Measurements from ENCODE around the gene KRT74. TPM values are rescaled to one million over a fixed set of nuclear protein-coding genes. Genes with fewer than 3 reads are reported as not detected.

Gene KRT74
- total RNA-seq, 1 donor from 2014 or later, result not detected

GRCh38 chr12:52580496-52580895 lies 6.9 kb upstream of the KRT74 start:
- intact Hi-C loops (cut with DNase I), result loop anchor here (10.0 kb wide), 1 partner anchor 426 kb away; no protein-coding TSS in a partner anchor
- DNase-seq (no peak), ATAC-seq (ENCODE audit: poor library complexity) (no peak)

- ATAC-seq (ENCODE audit: poor library complexity) (no peak), DNase-seq (no peak)
- intact Hi-C loops (cut with DNase I), result loop anchor here (10.0 kb wide), 1 partner anchor 425 kb away; no protein-coding TSS in a partner anchor
Observed at GRCh38 chr12:52579468-52580465, 6.1 kb upstream of the KRT74 start.

- intact Hi-C loops (cut with DNase I), result no loop called here
- DNase-seq (no peak), ATAC-seq (ENCODE audit: poor library complexity) (no peak)
Observed at GRCh38 chr12:52578469-52578868, 4.8 kb upstream of the KRT74 start.

GRCh38 chr12:52577316-52577715 lies 3.7 kb upstream of the KRT74 start:
- intact Hi-C loops (cut with DNase I), result no loop called here

GRCh38 chr12:52575948-52576347 lies 2.3 kb upstream of the KRT74 start:
- intact Hi-C loops (cut with DNase I), result no loop called here
- ATAC-seq (ENCODE audit: poor library complexity) (no peak), DNase-seq (no peak)

More at GRCh38 chr12:52577316-52577715, 3.7 kb upstream of the KRT74 start:
- ATAC-seq (ENCODE audit: poor library complexity), result no peak
- no peak for DNase-seq

GRCh38 chr12:52575256-52575655 lies 1.6 kb upstream of the KRT74 start:
- no peak for DNase-seq
- intact Hi-C loops (cut with DNase I), result no loop called here
- no peak for ATAC-seq (ENCODE audit: poor library complexity)

GRCh38 chr12:52573306-52573705 lies 337 bp downstream of the KRT74 start:
- no peak for ATAC-seq (ENCODE audit: poor library complexity)
- intact Hi-C loops (cut with DNase I), result no loop called here
- DNase-seq, result no peak

- ATAC-seq (ENCODE audit: poor library complexity), result no peak
- intact Hi-C loops (cut with DNase I), result no loop called here
- DNase-seq, result no peak
Observed at GRCh38 chr12:52570511-52570910, 3.1 kb downstream of the KRT74 start.

GRCh38 chr12:52568111-52568510 lies 5.5 kb downstream of the KRT74 start:
- DNase-seq, result no peak
- ATAC-seq (ENCODE audit: poor library complexity), result no peak
- intact Hi-C loops (cut with DNase I), result no loop called here

GRCh38 chr12:52566847-52567291 lies 6.8 kb downstream of the KRT74 start:
- ATAC-seq (ENCODE audit: poor library complexity) (peak; percentile 96), DNase-seq (peak; percentile 75)
- intact Hi-C loops (cut with DNase I), result no loop called here

GRCh38 chr12:52564582-52564981 lies 9.1 kb downstream of the KRT74 start:
- ATAC-seq (ENCODE audit: poor library complexity) (no peak), DNase-seq (no peak)
- intact Hi-C loops (cut with DNase I), result no loop called here

GRCh38 chr12:52561880-52562449 lies 11.7 kb downstream of the KRT74 start:
- no peak for ATAC-seq (ENCODE audit: poor library complexity)
- DNase-seq, result no peak
- intact Hi-C loops (cut with DNase I), result no loop called here

- ATAC-seq (ENCODE audit: poor library complexity) (no peak), DNase-seq (no peak)
- intact Hi-C loops (cut with DNase I), result no loop called here
Observed at GRCh38 chr12:52559979-52560378, 13.7 kb downstream of the KRT74 start.

GRCh38 chr12:52558781-52559445 lies 14.7 kb downstream of the KRT74 start:
- intact Hi-C loops (cut with DNase I), result no loop called here
- ATAC-seq (ENCODE audit: poor library complexity), result no peak

GRCh38 chr12:52557476-52557875 lies 16.2 kb downstream of the KRT74 start:
- DNase-seq (no peak), ATAC-seq (ENCODE audit: poor library complexity) (no peak)
- intact Hi-C loops (cut with DNase I), result no loop called here

More at GRCh38 chr12:52558781-52559445, 14.7 kb downstream of the KRT74 start:
- DNase-seq, result no peak

GRCh38 chr12:52555577-52555976 lies 18.1 kb downstream of the KRT74 start:
- DNase-seq (no peak), ATAC-seq (ENCODE audit: poor library complexity) (no peak)
- intact Hi-C loops (cut with DNase I), result no loop called here

GRCh38 chr12:52552681-52553195 lies 20.9 kb downstream of the KRT74 start, which contains the start of gene KRT71:
TSS of gene KRT71 (minus strand) at chr12:52553145. CDS start at chr12:52553077, 68 bp downstream.
- ATAC-seq (ENCODE audit: poor library complexity) (no peak), DNase-seq (no peak)
- intact Hi-C loops (cut with DNase I), result no loop called here

- intact Hi-C loops (cut with DNase I), result no loop called here
- ATAC-seq (ENCODE audit: poor library complexity) (peak; percentile 44), DNase-seq (no peak)
Observed at GRCh38 chr12:52552055-52552454, 21.6 kb downstream of the KRT74 start.

Measured in Right ventricle myocardium superior (tissue), 1 donor.